Activated CD8-positive, alpha-beta T cell treated with anti-CD3 and anti-CD28 coated beads for 36 hours (primary cell): ENCODE results near the gene NPFFR2. TPM values are rescaled to one million over a fixed set of nuclear protein-coding genes. Genes with fewer than 3 reads are reported as not detected.
"Not testable (repeated sequence)": the region's sequence is repeated elsewhere in the genome, so short reads cannot be mapped to it uniquely, and the experiment has no call there.

Source experiments
- ATAC-seq: fragments of 200-7000 bp; cut with Tn5 transposase; one replicate; pipeline ENCODE4 v1.10.0; 2021; ENCODE audit warnings: mild to moderate bottlenecking, moderate library complexity
- CTCF ChIA-PET: fragments of 350-600 bp; sonication (Branson Sonifier 250); formaldehyde crosslinking; loops from one replicate; lab custom pipeline; 2021; ENCODE audit warnings: antibody characterized with exemption; lab: Charles Lee
- POLR2A ChIA-PET: fragments of 350-600 bp; sonication (Branson Sonifier 250); formaldehyde crosslinking; loops from one replicate; lab custom pipeline; 2021; ENCODE audit warnings: antibody characterized with exemption; lab: Charles Lee
- DNase-seq: peaks from one replicate; pipeline ENCODE4 v3.0.0-alpha.2; 2020
- H3K27ac Mint-ChIP-seq: one replicate; pipeline ENCODE4 v1.8.0; 2021; ENCODE audit warnings: mild to moderate bottlenecking, mixed read lengths
- H3K27me3 Mint-ChIP-seq: one replicate; pipeline ENCODE4 v1.8.0; 2021; ENCODE audit warnings: mixed read lengths
- H3K36me3 Mint-ChIP-seq: one replicate; pipeline ENCODE4 v1.8.0; 2021; ENCODE audit warnings: low read depth, mixed read lengths
- H3K4me1 Mint-ChIP-seq: one replicate; pipeline ENCODE4 v1.8.0; 2021; ENCODE audit warnings: low read depth, mixed read lengths
- H3K4me3 Mint-ChIP-seq: one replicate; pipeline ENCODE4 v1.8.0; 2021; ENCODE audit warnings: mild to moderate bottlenecking, moderate library complexity, mixed read lengths
- H3K9me3 Mint-ChIP-seq: one replicate; pipeline ENCODE4 v1.8.0; 2021; ENCODE audit warnings: mixed read lengths
- intact Hi-C: fragments of 100-400 bp; cut with micrococcal nuclease; formaldehyde crosslinking; loops from one replicate; pipeline ENCODE4 v1.10.0; 2022
- total RNA-seq, 2 experiments: library from RNA; stranded (reverse); gene quantifications; one replicate each; pipeline ENCODE4 v1.2.3, GENCODE V29; 2021
- TF ChIP-seq, protein P1 (sequence below): fragments of 200-600 bp; IDR thresholded peaks from one replicate; pipeline ENCODE4 v1.8.0; 2022; ENCODE audit warnings: antibody characterized with exemption, mild to moderate bottlenecking

The NPFFR2 gene
- total RNA-seq, 2 experiments from 2014 or later, result not detected

DNA sequence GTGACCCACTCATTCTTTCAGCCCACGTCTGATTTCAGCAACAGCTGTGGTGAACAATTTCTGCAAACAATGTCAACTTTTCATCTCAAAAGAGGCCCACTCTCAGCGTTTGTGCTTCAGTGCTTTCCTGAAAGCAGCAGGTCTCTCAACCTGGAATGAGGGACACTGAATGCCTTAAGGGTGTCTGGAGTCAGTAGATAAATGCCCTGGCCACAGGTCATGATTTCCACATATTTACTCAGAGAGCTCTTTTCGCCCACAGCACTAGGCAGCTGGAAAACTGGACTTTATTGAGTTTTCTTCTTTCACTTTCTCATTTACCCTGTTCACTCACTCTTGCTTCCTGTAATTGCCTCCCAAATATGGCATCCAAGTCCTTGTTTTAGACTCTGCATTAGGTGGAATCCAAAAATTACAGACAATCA is 52.8 kb downstream of the NPFFR2 start:
- Mint-ChIP-seq H3K27me3 (no peaks in the 10 kb centered on the region), H3K9me3 (no peaks in the 10 kb centered on the region), H3K4me1 (no peaks in the 10 kb centered on the region), H3K36me3 (no peaks in the 10 kb centered on the region), H3K4me3 (no peak overlapping the region), H3K27ac (no peak overlapping the region)
- ChIA-PET POLR2A (no interaction called here), CTCF (no interaction called here)
- TF ChIP-seq, protein P1, sequence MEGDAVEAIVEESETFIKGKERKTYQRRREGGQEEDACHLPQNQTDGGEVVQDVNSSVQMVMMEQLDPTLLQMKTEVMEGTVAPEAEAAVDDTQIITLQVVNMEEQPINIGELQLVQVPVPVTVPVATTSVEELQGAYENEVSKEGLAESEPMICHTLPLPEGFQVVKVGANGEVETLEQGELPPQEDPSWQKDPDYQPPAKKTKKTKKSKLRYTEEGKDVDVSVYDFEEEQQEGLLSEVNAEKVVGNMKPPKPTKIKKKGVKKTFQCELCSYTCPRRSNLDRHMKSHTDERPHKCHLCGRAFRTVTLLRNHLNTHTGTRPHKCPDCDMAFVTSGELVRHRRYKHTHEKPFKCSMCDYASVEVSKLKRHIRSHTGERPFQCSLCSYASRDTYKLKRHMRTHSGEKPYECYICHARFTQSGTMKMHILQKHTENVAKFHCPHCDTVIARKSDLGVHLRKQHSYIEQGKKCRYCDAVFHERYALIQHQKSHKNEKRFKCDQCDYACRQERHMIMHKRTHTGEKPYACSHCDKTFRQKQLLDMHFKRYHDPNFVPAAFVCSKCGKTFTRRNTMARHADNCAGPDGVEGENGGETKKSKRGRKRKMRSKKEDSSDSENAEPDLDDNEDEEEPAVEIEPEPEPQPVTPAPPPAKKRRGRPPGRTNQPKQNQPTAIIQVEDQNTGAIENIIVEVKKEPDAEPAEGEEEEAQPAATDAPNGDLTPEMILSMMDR, result no peak
- intact Hi-C loops, result no loop called here
- no peak for DNase-seq
- no peak for ATAC-seq

DNA sequence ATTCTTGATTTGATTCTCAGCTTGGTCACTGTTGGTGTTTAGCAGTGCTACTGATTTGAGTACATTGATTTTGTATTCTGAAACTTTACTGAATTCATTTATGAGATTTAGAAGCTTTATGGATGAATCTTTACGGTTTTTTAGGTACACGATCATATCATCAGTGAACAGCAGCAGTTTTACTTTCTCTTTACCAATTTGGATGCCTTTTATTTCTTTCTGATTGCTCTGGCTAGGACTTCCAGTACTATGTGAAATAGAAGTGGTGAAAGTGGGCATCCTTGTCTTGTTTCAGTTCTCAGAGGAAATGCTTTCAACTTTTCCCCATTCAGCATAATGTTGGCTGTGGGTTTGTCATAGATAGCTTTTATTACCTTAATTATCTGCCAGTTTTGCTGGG is 58.8 kb downstream of the NPFFR2 start:
- H3K27ac Mint-ChIP-seq, POLR2A ChIA-PET, H3K9me3 Mint-ChIP-seq, H3K27me3 Mint-ChIP-seq, H3K4me3 Mint-ChIP-seq, H3K36me3 Mint-ChIP-seq, H3K4me1 Mint-ChIP-seq, DNase-seq, ATAC-seq, intact Hi-C loops: not testable (repeated sequence)
- CTCF ChIA-PET, result interaction anchor here (1.1 kb wide), 1 partner anchor 212 kb away, joined by 3 read pairs; no protein-coding TSS in a partner anchor

DNA sequence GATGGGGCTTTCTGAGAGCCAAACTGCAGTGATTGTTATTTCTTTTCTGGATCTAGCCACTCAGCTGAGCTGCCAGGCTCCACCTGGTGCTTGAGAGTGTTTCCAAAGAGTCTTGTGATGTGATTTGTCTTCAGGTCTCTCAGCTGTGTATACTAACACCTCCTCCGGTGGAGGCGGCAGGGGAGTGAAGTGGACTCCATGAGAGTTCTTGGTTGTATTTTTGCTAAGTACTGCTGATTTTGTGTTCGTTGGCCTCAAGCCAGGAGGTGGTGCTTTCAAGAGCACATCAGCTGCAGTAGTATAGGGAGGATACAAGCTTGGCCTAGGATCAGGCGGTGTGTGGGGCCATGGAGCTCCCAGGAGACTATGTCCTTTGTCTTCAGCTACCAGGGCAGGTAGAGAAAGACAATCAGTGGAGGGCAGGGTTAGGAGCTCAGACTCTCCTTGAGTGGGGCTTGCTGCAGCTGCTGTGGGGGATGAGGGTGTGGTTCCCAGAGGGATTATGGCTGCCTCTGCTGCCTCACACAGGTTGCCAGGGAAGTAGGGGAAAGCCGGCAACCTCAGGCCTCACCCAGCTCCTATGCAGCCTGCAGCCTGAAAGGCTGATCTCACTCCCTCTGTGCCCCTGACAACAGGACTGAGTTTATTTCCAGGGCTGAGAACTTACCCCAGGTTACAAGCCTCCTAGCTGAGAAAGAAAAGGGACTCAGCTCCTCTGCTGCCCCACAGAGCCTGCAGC is 62.4 kb downstream of the NPFFR2 start:
- CTCF ChIA-PET, result no interaction called here
- no peak for DNase-seq
- TF ChIP-seq, protein P1, result no peak
- intact Hi-C loops, result no loop called here
- Mint-ChIP-seq H3K4me1 (no peaks in the 10 kb centered on the region), H3K27me3 (no peaks in the 10 kb centered on the region), H3K27ac (no peak overlapping the region), H3K9me3 (no peaks in the 10 kb centered on the region), H3K36me3 (no peaks in the 10 kb centered on the region), H3K4me3 (no peak overlapping the region)
- POLR2A ChIA-PET, result no interaction called here
- no peak for ATAC-seq

DNA sequence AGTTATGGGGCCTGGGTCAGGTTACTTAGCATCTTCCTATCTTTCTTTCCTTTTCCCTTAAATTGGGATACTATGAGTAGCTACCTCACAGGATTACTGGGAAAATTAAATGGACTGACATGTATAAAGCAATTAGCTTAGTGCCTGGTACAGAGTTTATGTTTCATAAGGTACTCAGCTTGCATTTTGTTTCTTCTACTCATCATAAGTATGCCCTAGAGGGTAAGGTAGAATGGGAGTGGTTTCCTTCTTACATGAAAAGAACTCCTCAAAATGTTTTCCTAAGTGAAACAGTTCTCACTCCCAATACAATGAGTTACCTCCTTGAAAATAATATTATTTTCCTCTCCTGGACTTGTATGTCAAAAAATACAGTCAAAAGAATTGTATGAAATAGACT is 75.7 kb downstream of the NPFFR2 start:
- Mint-ChIP-seq H3K4me1 (peaks cover 4% of the 10 kb centered on the region), H3K27ac (no peak overlapping the region), H3K36me3 (no peaks in the 10 kb centered on the region), H3K9me3 (peaks cover 3% of the 10 kb centered on the region), H3K4me3 (no peak overlapping the region), H3K27me3 (peaks cover 2% of the 10 kb centered on the region)
- CTCF ChIA-PET, result no interaction called here
- intact Hi-C loops, result no loop called here
- ATAC-seq (no peak), DNase-seq (no peak)
- TF ChIP-seq, protein P1, result no peak
- POLR2A ChIA-PET, result no interaction called here

DNA sequence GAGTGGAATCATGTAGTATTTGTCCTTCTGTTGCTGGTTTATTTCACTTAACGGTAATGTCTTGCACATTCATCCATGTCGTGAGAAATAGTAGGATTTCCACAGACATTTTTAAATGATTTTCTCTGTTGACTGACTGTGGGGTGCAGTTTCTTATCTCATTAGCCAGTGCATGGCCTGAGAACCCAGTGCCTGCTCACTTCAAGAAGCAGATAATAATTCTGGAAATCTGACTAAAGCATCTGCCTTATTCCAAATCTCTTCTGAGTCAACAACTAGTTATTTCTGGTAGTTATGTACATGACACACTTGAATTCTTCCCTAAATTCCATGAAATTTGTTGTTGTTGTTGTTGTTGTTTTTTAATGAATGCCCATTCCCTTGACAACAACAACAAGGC is 77.6 kb downstream of the NPFFR2 start:
- no peak overlapping the region for H3K4me3 Mint-ChIP-seq
- ATAC-seq (no peak), DNase-seq (no peak)
- H3K4me1 Mint-ChIP-seq, result peaks cover 9% of the 10 kb centered on the region
- intact Hi-C loops, result no loop called here
- H3K9me3 Mint-ChIP-seq, result peaks cover 4% of the 10 kb centered on the region
- TF ChIP-seq, protein P1, result no peak
- H3K27ac Mint-ChIP-seq, result no peak overlapping the region
- no peaks in the 10 kb centered on the region for H3K36me3 Mint-ChIP-seq
- POLR2A ChIA-PET, result no interaction called here
- peaks cover 3% of the 10 kb centered on the region for H3K27me3 Mint-ChIP-seq
- CTCF ChIA-PET, result no interaction called here
